ENCODE data around the gene CREBL2. TPM values are rescaled to one million over a fixed set of nuclear protein-coding genes. Genes with fewer than 3 reads are reported as not detected.
"Not testable (repeated sequence)": the region's sequence is repeated elsewhere in the genome, so short reads cannot be mapped to it uniquely, and the experiment has no call there.

CREBL2 gene
- total RNA-seq, 8 experiments from 2014 or later: 13.4 to 27.1 (median 16.6) TPM

DNA sequence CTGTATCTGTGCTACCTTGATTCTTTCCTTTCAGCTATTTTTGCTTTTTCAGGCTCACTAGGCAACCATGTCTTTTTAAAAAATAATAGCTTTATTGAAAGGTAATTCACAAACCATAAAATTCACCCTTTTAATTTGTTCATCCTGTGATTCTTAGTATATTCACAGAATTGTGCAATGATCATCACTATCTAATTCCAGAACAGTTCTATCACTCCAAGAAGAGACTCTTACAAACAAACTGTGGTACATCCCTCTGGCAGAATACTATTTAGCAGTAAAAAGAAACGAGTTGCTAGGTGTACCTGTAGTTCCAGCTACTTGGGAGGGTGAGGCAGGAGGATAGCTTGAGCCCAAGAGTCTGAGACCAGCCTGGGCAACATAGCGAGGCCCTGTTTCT is 14.8 kb downstream of the CREBL2 start:
- no peak overlapping the region for H3K4me3 ChIP-seq
- no peak for ATAC-seq (replicated peaks in 6 of 8)
- 40 to 100% (median 83%) methylated on average over 1 to 2 of the region's 2 CpGs for WGBS, 10 experiments
- no peak overlapping the region for H3K27ac ChIP-seq
- in situ Hi-C loops (cut with MboI; ENCODE audit: low pct_unique_long_range_greater_than_20kb in 2 of 9, low sequenced_read_pairs in 9 of 9, unreplicated experiment in 9 of 9): no loop called here
- H3K4me1 ChIP-seq (replicated peaks in 1 of 2): no peaks in the 10 kb centered on the region

DNA sequence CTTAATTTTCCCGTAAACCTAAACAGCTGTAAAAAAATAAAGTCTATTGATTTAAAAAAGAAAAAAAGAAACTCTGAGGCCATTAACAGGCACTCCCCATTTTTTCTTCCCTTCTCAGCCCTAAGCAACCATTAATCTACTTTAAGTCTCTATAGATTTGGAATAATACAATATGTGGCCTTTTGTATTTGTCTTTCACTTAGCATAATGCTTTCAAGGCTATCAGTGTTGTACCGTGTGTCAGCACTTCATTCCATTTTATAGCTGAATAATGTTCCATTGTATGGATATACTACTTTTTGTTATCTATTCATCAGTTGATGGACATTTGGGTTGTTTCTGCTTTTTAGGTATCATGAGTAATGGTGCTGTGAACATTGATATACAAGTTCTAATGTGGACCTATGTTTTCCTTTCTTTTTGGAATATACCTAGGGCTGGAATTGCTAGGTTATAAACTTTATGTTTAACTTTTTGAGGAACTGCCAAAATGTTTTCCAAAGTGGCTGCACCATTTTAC is 15.7 kb downstream of the CREBL2 start:
- Histone ChIP-seq H3K27ac (no peak overlapping the region), H3K4me1 (replicated peaks in 1 of 2) (no peaks in the 10 kb centered on the region), H3K4me3 (no peak overlapping the region)
- in situ Hi-C loops (cut with MboI; ENCODE audit: low pct_unique_long_range_greater_than_20kb in 2 of 9, low sequenced_read_pairs in 9 of 9, unreplicated experiment in 9 of 9): no loop called here
- peak in 1 of 8 experiments; percentile 46 for ATAC-seq (replicated peaks in 6 of 8)
- 14 to 100% (median 74%) methylated on average over 1 to 2 of the region's 2 CpGs for WGBS, 10 experiments

- ATAC-seq (replicated peaks in 6 of 8): peak in 1 of 8 experiments; percentile 50
- 94 to 100% (median 100%) methylated on average over 1 to 4 of the region's 4 CpGs; no CpG with 5 or more reads in 3 of the 10 experiments for WGBS, 10 experiments
- Histone ChIP-seq H3K27ac (no peak overlapping the region), H3K4me1 (replicated peaks in 1 of 2) (no peaks in the 10 kb centered on the region), H3K4me3 (no peak overlapping the region)
- in situ Hi-C loops (cut with MboI; ENCODE audit: low pct_unique_long_range_greater_than_20kb in 2 of 9, low sequenced_read_pairs in 9 of 9, unreplicated experiment in 9 of 9): no loop called here
Observed at GRCh38 chr12:12628013-12628412, 16.3 kb downstream of the CREBL2 start.

- no peak overlapping the region for H3K27ac ChIP-seq
- in situ Hi-C loops (cut with MboI; ENCODE audit: low pct_unique_long_range_greater_than_20kb in 2 of 9, low sequenced_read_pairs in 9 of 9, unreplicated experiment in 9 of 9): no loop called here
Observed at GRCh38 chr12:12630850-12631249, 19.2 kb downstream of the CREBL2 start.

GRCh38 chr12:12635651-12636050 is 24.0 kb downstream of the CREBL2 start:
- Histone ChIP-seq H3K4me1 (replicated peaks in 1 of 2) (no peaks in the 10 kb centered on the region), H3K27ac (no peak overlapping the region), H3K4me3 (no peak overlapping the region)
- in situ Hi-C loops (cut with MboI; ENCODE audit: low pct_unique_long_range_greater_than_20kb in 2 of 9, low sequenced_read_pairs in 9 of 9, unreplicated experiment in 9 of 9): no loop called here
- ATAC-seq (replicated peaks in 6 of 8): no peak
- WGBS, 10 experiments: 80 to 95% (median 94%) methylated on average over 6 to 12 of the region's 12 CpGs

More at GRCh38 chr12:12630850-12631249, 19.2 kb downstream of the CREBL2 start:
- no peak overlapping the region for H3K4me3 ChIP-seq
- H3K4me1 ChIP-seq (replicated peaks in 1 of 2): no peaks in the 10 kb centered on the region
- WGBS, 10 experiments: 50 to 100% (median 91%) methylated on average over 1 of the region's 1 CpG; no CpG with 5 or more reads in 3 of the 10 experiments
- ATAC-seq (replicated peaks in 6 of 8): no peak

DNA sequence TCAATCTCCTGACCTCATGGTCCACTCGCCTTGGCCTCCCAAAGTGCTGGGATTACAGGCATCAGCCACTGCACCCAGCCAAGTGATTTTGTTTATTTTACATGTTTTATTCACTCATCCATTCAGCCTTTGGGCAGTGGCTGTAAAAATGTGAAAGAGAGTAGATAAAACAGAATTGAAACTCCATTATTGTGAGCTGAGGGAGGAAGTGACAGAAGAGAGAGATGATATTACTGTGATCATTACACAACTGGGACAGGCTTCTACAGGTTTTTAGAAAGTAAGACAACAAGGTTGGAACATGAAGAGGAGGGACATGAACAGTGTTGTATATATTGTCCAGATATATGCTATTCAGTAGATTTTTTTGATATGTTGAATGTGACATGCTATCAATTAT is 25.0 kb downstream of the CREBL2 start:
- 75 to 100% (median 100%) methylated on average over 1 of the region's 1 CpG; no CpG with 5 or more reads in 5 of the 10 experiments for WGBS, 10 experiments
- H3K27ac ChIP-seq: no peak overlapping the region
- H3K4me3 ChIP-seq: no peak overlapping the region
- no peaks in the 10 kb centered on the region for H3K4me1 ChIP-seq (replicated peaks in 1 of 2)
- ATAC-seq (replicated peaks in 6 of 8): peak in 1 of 8 experiments; percentile 43
- in situ Hi-C loops (cut with MboI; ENCODE audit: low pct_unique_long_range_greater_than_20kb in 2 of 9, low sequenced_read_pairs in 9 of 9, unreplicated experiment in 9 of 9): no loop called here

DNA sequence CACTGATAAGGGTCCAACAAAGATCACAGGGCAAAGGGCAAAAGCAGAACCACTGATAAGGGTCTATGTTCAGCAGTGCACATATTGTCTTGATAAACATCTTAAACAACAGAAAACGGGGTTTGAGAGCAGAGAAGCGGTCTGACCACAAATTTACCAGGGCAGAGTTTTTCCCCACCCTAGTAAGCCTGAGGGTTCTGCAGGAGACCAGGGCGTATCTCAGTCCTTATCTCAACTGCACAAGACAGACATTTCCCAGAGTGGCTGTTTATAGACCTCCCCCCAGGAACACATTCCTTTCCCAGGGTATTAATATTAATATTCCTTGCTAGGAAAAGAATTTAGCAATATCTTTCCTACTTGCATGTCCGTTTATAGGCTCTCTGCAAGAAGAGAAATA is 28.3 kb downstream of the CREBL2 start:
- in situ Hi-C loops (cut with MboI; ENCODE audit: low pct_unique_long_range_greater_than_20kb in 2 of 9, low sequenced_read_pairs in 9 of 9, unreplicated experiment in 9 of 9); H3K4me3 ChIP-seq; H3K27ac ChIP-seq; ATAC-seq (replicated peaks in 6 of 8); H3K4me1 ChIP-seq (replicated peaks in 1 of 2): not testable (repeated sequence)
- 40 to 100% (median 95%) methylated on average over 1 to 3 of the region's 4 CpGs for WGBS, 10 experiments

DNA sequence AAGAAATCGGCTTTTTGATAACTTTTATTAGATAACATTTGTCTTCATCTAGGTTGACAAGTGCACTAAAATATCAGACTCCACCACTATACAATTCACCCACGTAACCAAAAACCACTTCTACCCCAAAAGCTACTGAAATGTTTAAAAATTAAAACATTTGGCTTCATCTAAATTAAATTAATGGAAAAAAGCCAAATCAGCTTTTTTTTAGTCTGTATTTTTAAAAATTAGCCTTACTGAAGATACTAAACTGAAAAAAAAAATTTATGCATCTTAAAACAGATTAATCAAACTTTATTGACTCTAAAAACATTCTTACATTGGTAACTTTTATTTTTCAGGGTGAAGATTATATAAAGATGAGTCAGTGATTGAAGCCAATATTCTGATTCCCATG is 30.0 kb downstream of the CREBL2 start:
- Histone ChIP-seq H3K4me1 (replicated peaks in 1 of 2) (no peaks in the 10 kb centered on the region), H3K27ac (no peak overlapping the region), H3K4me3 (no peak overlapping the region)
- 83 to 100% (median 93%) methylated on average over 1 to 2 of the region's 2 CpGs; no CpG with 5 or more reads in 1 of the 10 experiments for WGBS, 10 experiments
- no peak for ATAC-seq (replicated peaks in 6 of 8)
- in situ Hi-C loops (cut with MboI; ENCODE audit: low pct_unique_long_range_greater_than_20kb in 2 of 9, low sequenced_read_pairs in 9 of 9, unreplicated experiment in 9 of 9): no loop called here

GRCh38 chr12:12642916-12643315 is 31.2 kb downstream of the CREBL2 start:
- H3K4me3 ChIP-seq: no peak overlapping the region
- no peaks in the 10 kb centered on the region for H3K4me1 ChIP-seq (replicated peaks in 1 of 2)
- ATAC-seq (replicated peaks in 6 of 8): no peak
- no peak overlapping the region for H3K27ac ChIP-seq
- 60 to 100% (median 94%) methylated on average over 1 to 3 of the region's 3 CpGs; no CpG with 5 or more reads in 3 of the 10 experiments for WGBS, 10 experiments
- in situ Hi-C loops (cut with MboI; ENCODE audit: low pct_unique_long_range_greater_than_20kb in 2 of 9, low sequenced_read_pairs in 9 of 9, unreplicated experiment in 9 of 9): no loop called here

GRCh38 chr12:12645485-12645884 is 33.8 kb downstream of the CREBL2 start:
- no peak overlapping the region for H3K4me3 ChIP-seq
- WGBS, 10 experiments: 17 to 100% (median 86%) methylated on average over 1 to 3 of the region's 3 CpGs; no CpG with 5 or more reads in 4 of the 10 experiments
- in situ Hi-C loops (cut with MboI; ENCODE audit: low pct_unique_long_range_greater_than_20kb in 2 of 9, low sequenced_read_pairs in 9 of 9, unreplicated experiment in 9 of 9): no loop called here
- no peaks in the 10 kb centered on the region for H3K4me1 ChIP-seq (replicated peaks in 1 of 2)
- ATAC-seq (replicated peaks in 6 of 8): peak in 3 of 8 experiments; percentile 20 to 47 (median 36)
- no peak overlapping the region for H3K27ac ChIP-seq

GRCh38 chr12:12645968-12646367 is 34.3 kb downstream of the CREBL2 start:
- ATAC-seq (replicated peaks in 6 of 8): peak in 1 of 8 experiments; percentile 17
- 64 to 100% (median 80%) methylated on average over 2 to 5 of the region's 6 CpGs; no CpG with 5 or more reads in 3 of the 10 experiments for WGBS, 10 experiments
- in situ Hi-C loops (cut with MboI; ENCODE audit: low pct_unique_long_range_greater_than_20kb in 2 of 9, low sequenced_read_pairs in 9 of 9, unreplicated experiment in 9 of 9); H3K27ac ChIP-seq; H3K4me1 ChIP-seq (replicated peaks in 1 of 2); H3K4me3 ChIP-seq: not testable (repeated sequence)

DNA sequence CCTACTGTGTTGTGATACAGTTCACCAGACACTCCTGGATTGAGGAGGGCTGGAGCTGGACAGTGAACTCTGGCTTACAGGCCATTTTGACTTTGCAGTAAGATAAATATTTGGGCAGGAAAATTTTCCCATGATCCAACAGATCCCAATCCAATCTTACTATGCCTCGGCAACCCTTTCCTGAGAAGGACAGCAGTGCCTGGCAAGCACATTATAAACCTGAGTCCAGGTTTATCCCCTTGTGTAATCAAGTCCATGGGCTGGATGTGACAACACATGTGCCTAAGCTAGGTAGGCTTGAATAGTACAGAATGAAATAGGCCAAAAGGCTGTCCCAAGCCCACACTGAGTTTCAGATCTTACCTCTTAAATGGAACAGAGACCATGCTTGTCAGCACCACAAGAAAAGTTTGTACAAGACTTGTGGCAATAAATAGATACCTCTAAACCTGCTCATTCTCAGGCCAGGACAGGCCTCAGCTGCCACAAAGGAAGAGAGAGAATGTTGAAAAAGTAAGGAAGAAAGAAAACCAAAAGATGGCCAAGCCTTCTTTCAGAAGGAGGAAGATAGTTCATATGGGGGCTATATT is 34.9 kb downstream of the CREBL2 start:
- in situ Hi-C loops (cut with MboI; ENCODE audit: low pct_unique_long_range_greater_than_20kb in 2 of 9, low sequenced_read_pairs in 9 of 9, unreplicated experiment in 9 of 9): no loop called here
- WGBS, 10 experiments: 80 to 100% (median 90%) methylated on average over 1 of the region's 1 CpG; no CpG with 5 or more reads in 6 of the 10 experiments
- ATAC-seq (replicated peaks in 6 of 8): no peak

DNA sequence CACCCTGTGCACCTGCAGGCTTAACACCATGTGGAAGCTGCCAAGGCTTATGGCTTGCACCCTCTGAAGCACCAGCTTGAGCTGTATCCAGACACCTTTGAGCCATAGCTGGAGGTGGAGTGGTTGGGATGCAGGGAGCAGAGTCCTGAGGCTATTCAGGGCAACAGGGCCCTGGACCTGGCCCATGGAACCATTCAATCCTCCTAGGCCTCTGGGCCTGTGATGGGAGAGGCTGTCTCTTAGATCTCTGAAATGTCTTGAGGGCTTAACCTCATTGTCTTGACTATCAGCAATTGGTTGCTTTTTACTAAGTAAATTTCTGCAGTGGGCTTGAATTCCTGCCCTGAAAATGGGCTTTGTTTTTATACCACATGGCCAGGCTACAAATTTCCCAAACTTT is 36.6 kb downstream of the CREBL2 start:
- in situ Hi-C loops (cut with MboI; ENCODE audit: low pct_unique_long_range_greater_than_20kb in 2 of 9, low sequenced_read_pairs in 9 of 9, unreplicated experiment in 9 of 9): no loop called here
- H3K4me3 ChIP-seq: no peak overlapping the region
- H3K4me1 ChIP-seq (replicated peaks in 1 of 2): no peaks in the 10 kb centered on the region
- ATAC-seq (replicated peaks in 6 of 8): no peak
- H3K27ac ChIP-seq: no peak overlapping the region

More for the DNA sequence above, 34.9 kb downstream of the CREBL2 start:
- Histone ChIP-seq H3K4me3 (no peak overlapping the region), H3K27ac (no peak overlapping the region), H3K4me1 (replicated peaks in 1 of 2) (no peaks in the 10 kb centered on the region)
